GM12891 (cell line): Measurements from ENCODE around the gene ZNF598.

ENCODE experiments used
- POLR2A ChIP-seq: IDR thresholded peaks from 2 replicates; pipeline ENCODE4 v1.6.1; 2011; ENCODE audit warnings: low read depth, low read length, control low read depth
- POLR2AphosphoS5 ChIP-seq: IDR thresholded peaks from 2 replicates; pipeline ENCODE4 v1.6.1; 2011; ENCODE audit warnings: low read depth, low read length, control low read depth
- SPI1 ChIP-seq: IDR thresholded peaks from 2 replicates; pipeline ENCODE4 v1.6.1; 2011; ENCODE audit warnings: low read depth, low read length, control low read depth
- TAF1 ChIP-seq: IDR thresholded peaks from 2 replicates; pipeline ENCODE4 v1.6.1; 2011; ENCODE audit warnings: low read depth, low read length, control low read depth

GRCh38 chr16:1949507-1949906 lies 60.1 kb downstream of the ZNF598 start:
- TF ChIP-seq POLR2A (no peak), TAF1 (no peak), POLR2AphosphoS5 (no peak), SPI1 (no peak)
